Fibroblast of lung (primary cell): ENCODE data around the gene MOV10. TPM values are rescaled to one million over a fixed set of nuclear protein-coding genes. Genes with fewer than 3 reads are reported as not detected.

Experiments used
- DNase-seq, 2 donors: peaks; one replicate each; pipeline versions ENCODE4 v3.0.0 to v3.0.0-alpha.2; 2010; ENCODE audit warnings: low read depth in 2 of 2
- H2AFZ ChIP-seq: 2 replicates; pipeline ENCODE4 v1.5.1; 2012; ENCODE audit warnings: low read length, control low read depth, inconsistent platforms
- H3K27ac ChIP-seq: 2 replicates; pipeline ENCODE4 v1.5.1; 2011; ENCODE audit warnings: low read length, control low read depth; ENCODE audit not compliant: insufficient read depth
- H3K27me3 ChIP-seq: 2 replicates; pipeline ENCODE4 v1.5.1; 2011; ENCODE audit warnings: mild to moderate bottlenecking, low read length; ENCODE audit not compliant: control insufficient read depth, insufficient read depth
- H3K36me3 ChIP-seq: 2 replicates; pipeline ENCODE4 v1.5.1; 2011; ENCODE audit warnings: low read length; ENCODE audit not compliant: control insufficient read depth, insufficient read depth
- H3K4me1 ChIP-seq: 2 replicates; pipeline ENCODE4 v1.5.1; 2011; ENCODE audit warnings: low read length; ENCODE audit not compliant: control insufficient read depth, insufficient read depth; ENCODE audit errors: extremely low read depth
- H3K4me2 ChIP-seq: 2 replicates; pipeline ENCODE4 v1.5.1; 2011; ENCODE audit warnings: low read length, control low read depth; ENCODE audit not compliant: insufficient read depth; ENCODE audit errors: extremely low read depth
- H3K4me3 ChIP-seq, 4 experiments: fragments of 200-600 bp in 1 of 4; sonication (generic) in 1 of 4; replicated peaks in 1 of 4; 2 replicates each; pipeline ENCODE4 v1.5.1; 2011 to 2016; ENCODE audit warnings: low read length in 4 of 4, low read depth in 3 of 4, mild to moderate bottlenecking in 3 of 4, control low read depth in 2 of 4, inconsistent platforms in 1 of 4, mixed read lengths in 1 of 4; ENCODE audit not compliant: insufficient read depth in 1 of 4; ENCODE audit errors: control extremely low read depth in 1 of 4
- H3K79me2 ChIP-seq: 2 replicates; pipeline ENCODE4 v1.5.1; 2012; ENCODE audit warnings: mild to moderate bottlenecking, low read length, inconsistent platforms; ENCODE audit not compliant: control insufficient read depth, insufficient read depth
- H3K9ac ChIP-seq: 2 replicates; pipeline ENCODE4 v1.5.1; 2011; ENCODE audit warnings: mild to moderate bottlenecking, low read length, control low read depth; ENCODE audit not compliant: insufficient read depth
- H3K9me3 ChIP-seq: 2 replicates; pipeline ENCODE4 v1.5.1; 2012; ENCODE audit warnings: low read depth, low read length; ENCODE audit not compliant: control insufficient read depth, insufficient read depth
- H4K20me1 ChIP-seq: 2 replicates; pipeline ENCODE4 v1.5.1; 2011; ENCODE audit warnings: low read length; ENCODE audit not compliant: control insufficient read depth, insufficient read depth; ENCODE audit errors: extremely low read depth
- EZH2 ChIP-seq: IDR thresholded peaks from 2 replicates; pipeline ENCODE4 v1.5.1; 2012; ENCODE audit warnings: low read length, control low read depth, mild to moderate bottlenecking; ENCODE audit errors: missing control alignments
- polyA plus RNA-seq, 2 donors: library from polyadenylated mRNA; depleted of rRNA in 1 of 2; stranded (reverse) in 1 of 2; unstranded in 1 of 2; fragments of >200 nt; gene quantifications; 2 replicates each; pipeline ENCODE4 v1.2.1, GENCODE V29; 2011 to 2012; ENCODE audit warnings: missing spikeins in 1 of 2
- total RNA-seq: library from RNA; depleted of rRNA; stranded (reverse); fragments of >200 nt; gene quantifications from 2 replicates; pipeline ENCODE4 v1.2.1, GENCODE V29; 2014
- TF ChIP-seq, protein P1 (sequence below), 2 donors: IDR thresholded peaks in 1 of 2; conservative IDR thresholded peaks in 1 of 2; 1 replicate in 1 of 2; 2 replicates in 1 of 2; pipeline ENCODE4 v1.5.1; 2011 to 2012; ENCODE audit warnings: low read length in 2 of 2, control low read depth in 1 of 2, inconsistent platforms in 1 of 2, low read depth in 1 of 2, mild to moderate bottlenecking in 1 of 2

MOV10 gene
- total and polyA plus RNA-seq, 2 donors (not counting 1 experiment from before 2014, with no cell fraction given), result 39.6 to 42.9 TPM

DNA sequence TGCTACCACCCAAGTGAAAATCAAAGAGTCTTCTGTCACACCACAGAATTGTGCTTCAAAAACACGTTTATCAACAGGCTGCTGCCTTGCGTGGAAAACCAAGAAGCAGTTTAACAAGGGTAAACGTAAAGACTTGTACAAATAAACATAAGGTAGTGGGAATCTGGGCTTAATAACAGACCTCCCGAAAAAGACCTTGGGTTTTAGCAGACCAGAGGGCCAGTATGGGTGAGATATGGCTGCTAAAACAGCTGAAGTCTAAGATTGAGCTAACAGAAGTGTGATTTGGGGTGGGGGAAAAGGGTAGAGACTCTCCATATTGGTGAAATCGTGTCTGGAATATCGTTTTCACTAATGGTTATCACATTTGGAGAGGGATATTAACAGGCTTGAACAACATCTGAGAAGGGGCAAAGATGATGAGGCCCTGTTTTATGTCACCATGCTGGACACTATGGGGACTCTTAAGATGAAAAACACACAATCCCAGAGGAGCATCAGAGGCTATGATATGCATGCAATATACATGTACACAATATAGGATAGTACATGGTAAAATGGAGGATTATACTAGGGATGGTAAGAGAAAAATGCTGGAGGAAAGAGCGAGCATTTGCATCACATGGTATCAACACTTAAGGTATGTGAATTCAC, 1.4 kb downstream of the MOV10 start:
- Histone ChIP-seq H3K9me3 (no peaks in the 10 kb centered on the region), H3K4me1 (peaks cover 10% of the 10 kb centered on the region), H3K9ac (peak overlapping the region; percentile 91), H4K20me1 (no peaks in the 10 kb centered on the region), H3K27me3 (no peaks in the 10 kb centered on the region), H3K27ac (peak overlapping the region; percentile 78), H3K4me2 (peak overlapping the region; percentile 91), H3K79me2 (peaks cover 11% of the 10 kb centered on the region), H3K36me3 (no peaks in the 10 kb centered on the region), H3K4me3 (peak overlapping the region; percentile 79 to 85 (median 82)), H2AFZ (peak overlapping the region; percentile 55)
- DNase-seq, result peak in 1 of 2 donors; percentile 9
- TF ChIP-seq EZH2, result no peak
- TF ChIP-seq, protein P1, sequence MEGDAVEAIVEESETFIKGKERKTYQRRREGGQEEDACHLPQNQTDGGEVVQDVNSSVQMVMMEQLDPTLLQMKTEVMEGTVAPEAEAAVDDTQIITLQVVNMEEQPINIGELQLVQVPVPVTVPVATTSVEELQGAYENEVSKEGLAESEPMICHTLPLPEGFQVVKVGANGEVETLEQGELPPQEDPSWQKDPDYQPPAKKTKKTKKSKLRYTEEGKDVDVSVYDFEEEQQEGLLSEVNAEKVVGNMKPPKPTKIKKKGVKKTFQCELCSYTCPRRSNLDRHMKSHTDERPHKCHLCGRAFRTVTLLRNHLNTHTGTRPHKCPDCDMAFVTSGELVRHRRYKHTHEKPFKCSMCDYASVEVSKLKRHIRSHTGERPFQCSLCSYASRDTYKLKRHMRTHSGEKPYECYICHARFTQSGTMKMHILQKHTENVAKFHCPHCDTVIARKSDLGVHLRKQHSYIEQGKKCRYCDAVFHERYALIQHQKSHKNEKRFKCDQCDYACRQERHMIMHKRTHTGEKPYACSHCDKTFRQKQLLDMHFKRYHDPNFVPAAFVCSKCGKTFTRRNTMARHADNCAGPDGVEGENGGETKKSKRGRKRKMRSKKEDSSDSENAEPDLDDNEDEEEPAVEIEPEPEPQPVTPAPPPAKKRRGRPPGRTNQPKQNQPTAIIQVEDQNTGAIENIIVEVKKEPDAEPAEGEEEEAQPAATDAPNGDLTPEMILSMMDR (conservative IDR thresholded peaks at IDR 0.05 in 1 of 2, IDR thresholded peaks at IDR 0.05 in 1 of 2; ENCODE audit: low read depth in 1 of 2, low read length in 2 of 2), result no peak

DNA sequence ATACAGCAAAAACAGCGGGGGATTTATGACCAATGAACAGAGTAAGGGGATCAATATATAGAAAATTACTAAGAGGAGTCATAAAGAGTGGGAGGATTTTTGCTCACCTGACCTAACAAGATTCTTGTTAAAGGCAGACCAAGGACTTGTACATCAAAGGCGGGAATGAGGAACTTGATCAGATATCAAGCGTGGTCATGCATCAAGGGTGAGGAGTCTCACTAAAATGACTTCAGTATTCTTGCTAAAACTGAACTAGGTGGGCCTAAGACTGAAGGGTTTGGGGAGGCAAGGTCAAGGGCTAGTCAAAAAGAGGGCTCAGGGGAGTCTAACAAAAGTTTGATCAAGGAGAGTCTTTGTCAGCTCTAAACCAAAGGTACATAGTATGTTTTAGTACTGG, 2.1 kb downstream of the MOV10 start:
- Histone ChIP-seq H3K79me2 (peaks cover 11% of the 10 kb centered on the region), H4K20me1 (no peaks in the 10 kb centered on the region), H3K4me3 (no peak overlapping the region), H3K36me3 (no peaks in the 10 kb centered on the region), H3K27ac (no peak overlapping the region), H2AFZ (no peak overlapping the region), H3K27me3 (no peaks in the 10 kb centered on the region), H3K9ac (no peak overlapping the region), H3K4me2 (no peak overlapping the region), H3K9me3 (no peaks in the 10 kb centered on the region), H3K4me1 (peaks cover 10% of the 10 kb centered on the region)
- no peak for DNase-seq
- TF ChIP-seq, protein P1 (conservative IDR thresholded peaks at IDR 0.05 in 1 of 2, IDR thresholded peaks at IDR 0.05 in 1 of 2; ENCODE audit: low read depth in 1 of 2, low read length in 2 of 2), result no peak
- no peak for TF ChIP-seq EZH2

DNA sequence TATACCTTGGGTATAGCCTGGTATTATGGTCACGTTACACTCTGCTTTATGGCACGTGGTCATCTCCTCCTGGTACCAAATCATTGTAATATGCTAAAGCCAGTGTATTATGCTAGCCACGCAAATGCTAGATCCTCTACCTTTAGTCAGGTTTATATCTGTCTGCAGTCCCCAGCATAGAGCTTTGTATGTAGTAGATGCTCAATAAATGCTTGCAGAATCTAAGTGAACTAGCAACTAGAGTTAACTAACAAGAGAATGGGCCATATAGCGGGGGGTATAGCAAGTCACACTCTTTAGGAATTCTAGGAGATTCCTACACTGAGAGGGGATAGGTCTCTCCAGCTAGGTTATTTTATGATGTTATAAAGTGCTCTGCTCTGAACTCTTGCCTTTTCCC, 3.0 kb downstream of the MOV10 start:
- no peaks in the 10 kb centered on the region for H3K36me3 ChIP-seq
- TF ChIP-seq, protein P1 (conservative IDR thresholded peaks at IDR 0.05 in 1 of 2, IDR thresholded peaks at IDR 0.05 in 1 of 2; ENCODE audit: low read depth in 1 of 2, low read length in 2 of 2), result no peak
- no peak for TF ChIP-seq EZH2
- H3K27me3 ChIP-seq, result no peaks in the 10 kb centered on the region
- H3K79me2 ChIP-seq, result peaks cover 11% of the 10 kb centered on the region
- H3K9me3 ChIP-seq, result no peaks in the 10 kb centered on the region
- H3K4me2 ChIP-seq, result no peak overlapping the region
- H3K4me1 ChIP-seq, result peaks cover 10% of the 10 kb centered on the region
- H3K27ac ChIP-seq, result no peak overlapping the region
- no peak overlapping the region for H2AFZ ChIP-seq
- no peak overlapping the region for H3K9ac ChIP-seq
- no peak for DNase-seq
- no peak overlapping the region for H3K4me3 ChIP-seq
- H4K20me1 ChIP-seq, result no peaks in the 10 kb centered on the region
